Ecto neural progenitor cell (in vitro differentiated cells): ENCODE measurements around the gene PHACTR1.
"Not testable (repeated sequence)": the region's sequence is repeated elsewhere in the genome, so short reads cannot be mapped to it uniquely, and the experiment has no call there.

Experiments used
- DNase-seq: peaks from one replicate; pipeline ENCODE4 v3.0.0-alpha.2; 2018; ENCODE audit warnings: low spot score

Gene PHACTR1

DNA sequence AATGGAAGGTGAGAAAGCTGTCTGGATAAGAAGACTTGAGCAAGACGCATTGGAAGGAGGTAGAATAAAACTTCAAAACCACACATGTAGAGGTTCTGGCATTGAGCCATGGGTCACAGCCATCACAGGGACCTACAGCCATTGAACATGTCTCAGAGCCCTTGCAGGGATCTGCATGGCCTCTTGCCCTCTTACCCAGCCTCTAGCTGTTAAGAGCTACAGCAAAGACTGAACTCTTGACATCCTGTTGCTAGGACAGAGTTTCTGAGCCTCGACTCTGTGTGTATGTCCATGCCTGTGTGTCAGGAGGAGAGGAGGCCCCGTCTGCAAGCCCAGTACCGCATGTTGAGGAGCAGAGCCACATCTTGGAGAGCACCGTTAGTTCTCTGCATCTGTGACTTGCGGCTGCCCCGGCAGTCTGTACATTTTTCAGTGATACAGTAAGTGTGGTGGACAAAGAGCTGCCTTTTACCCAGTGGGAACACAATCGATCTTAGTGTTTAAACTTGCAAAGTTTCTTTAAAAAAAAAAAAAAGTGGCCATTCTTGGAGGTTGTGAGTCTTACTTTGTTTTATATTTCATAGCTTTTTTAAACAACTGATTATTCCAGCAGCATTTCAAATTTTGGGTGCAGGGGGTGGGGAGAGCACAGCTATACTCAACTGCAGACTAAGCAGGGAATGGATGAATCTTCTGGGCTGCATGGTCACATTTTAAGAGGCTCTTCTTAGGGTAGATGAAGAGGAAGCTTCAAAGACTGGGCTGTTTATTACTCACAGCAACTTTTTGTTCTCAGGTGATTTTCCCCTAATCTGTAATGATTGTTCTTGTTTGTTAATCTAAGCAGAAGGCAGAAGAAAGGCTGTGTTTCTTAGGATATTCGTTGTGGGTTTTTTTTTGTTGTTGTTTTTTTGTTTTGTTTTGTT, 523.2 kb downstream of the PHACTR1 start:
- DNase-seq, result no peak

GRCh38 chr6:13241364-13241763, 524.8 kb downstream of the PHACTR1 start:
- DNase-seq, result no peak

- DNase-seq, result no peak
Measured at GRCh38 chr6:13242178-13242577, 525.6 kb downstream of the PHACTR1 start.

DNA sequence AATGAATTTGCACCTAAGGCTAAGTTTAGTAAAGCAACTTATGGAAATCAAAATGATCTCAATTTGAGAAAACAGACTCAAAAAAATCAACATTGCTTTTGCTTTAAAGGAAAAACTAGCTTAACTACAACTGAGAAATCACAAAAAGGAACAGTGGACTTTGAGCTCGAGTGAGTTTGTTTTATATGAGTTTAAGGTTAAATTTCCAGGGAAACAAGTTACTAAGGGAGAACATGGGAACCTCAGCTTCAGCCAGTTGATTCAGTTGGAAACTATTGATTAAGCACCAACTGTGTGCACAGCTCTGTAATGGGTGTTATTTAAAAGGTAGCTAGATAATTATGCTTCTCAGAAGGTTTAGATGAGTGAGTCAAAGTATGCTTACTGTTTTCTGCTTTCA, 526.0 kb downstream of the PHACTR1 start:
- DNase-seq, result no peak

GRCh38 chr6:13243033-13243432, 526.5 kb downstream of the PHACTR1 start:
- no peak for DNase-seq

DNA sequence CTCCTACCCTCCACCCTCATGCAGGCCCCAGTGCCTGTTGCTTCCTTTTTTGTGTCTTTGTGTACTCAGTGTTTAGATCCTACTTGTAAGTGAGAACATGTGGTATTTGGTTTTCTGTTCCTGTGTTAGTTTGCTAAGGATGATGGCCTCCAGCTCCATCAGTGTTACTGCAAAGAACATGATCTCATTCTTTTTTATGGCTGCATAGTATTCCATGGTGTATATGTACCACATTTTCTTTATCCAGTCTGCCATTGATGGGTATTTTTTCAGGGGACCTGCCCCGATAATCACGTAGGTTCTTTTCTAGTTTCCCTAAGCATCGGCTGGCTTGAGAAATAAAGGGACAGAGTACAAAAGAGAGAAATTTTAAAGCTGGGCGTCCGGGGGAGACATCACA, 527.2 kb downstream of the PHACTR1 start:
- DNase-seq, result not testable (repeated sequence)

DNA sequence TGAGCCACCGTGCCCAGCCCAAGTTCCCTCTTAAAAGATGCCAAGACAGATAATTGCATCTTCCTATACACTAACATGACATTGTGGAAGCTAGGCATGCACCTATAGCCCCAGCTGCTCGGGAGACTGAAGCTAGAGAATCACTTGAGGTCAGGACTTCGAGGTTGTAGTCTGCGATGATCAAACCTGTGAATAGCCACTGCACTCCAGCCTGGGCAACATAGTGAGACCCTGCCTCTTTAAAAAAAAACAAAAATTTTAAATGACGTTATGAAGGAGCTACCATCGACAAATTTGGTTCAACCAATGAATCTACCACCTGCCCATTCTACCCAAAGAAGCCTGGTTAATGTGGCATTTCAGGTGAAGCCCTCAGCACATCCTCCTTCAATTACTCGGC, 531.1 kb downstream of the PHACTR1 start:
- DNase-seq, result no peak

- no peak for DNase-seq
Measured at GRCh38 chr6:13248053-13248452, 531.5 kb downstream of the PHACTR1 start.

DNA sequence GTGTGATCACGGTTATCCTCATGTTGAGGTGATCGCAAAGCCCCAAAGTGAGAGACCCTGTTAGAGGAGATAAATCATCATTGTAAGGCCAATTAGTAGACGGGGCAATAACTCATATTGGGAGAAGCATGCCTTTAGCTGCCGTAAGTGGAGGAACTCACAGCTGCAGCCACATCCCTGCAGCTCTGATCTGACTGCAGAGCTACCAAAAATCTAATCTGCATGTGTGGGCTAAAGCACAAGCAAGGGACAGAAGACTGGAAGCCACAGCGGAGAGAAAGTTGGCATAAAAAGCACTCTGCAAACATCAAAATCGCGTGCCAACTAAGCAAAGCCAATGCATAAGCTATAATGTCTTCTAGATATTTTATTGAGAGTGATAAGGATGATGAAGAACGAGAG, 532.0 kb downstream of the PHACTR1 start:
- DNase-seq, result no peak

GRCh38 chr6:13248994-13249393, 532.4 kb downstream of the PHACTR1 start:
- no peak for DNase-seq

DNA sequence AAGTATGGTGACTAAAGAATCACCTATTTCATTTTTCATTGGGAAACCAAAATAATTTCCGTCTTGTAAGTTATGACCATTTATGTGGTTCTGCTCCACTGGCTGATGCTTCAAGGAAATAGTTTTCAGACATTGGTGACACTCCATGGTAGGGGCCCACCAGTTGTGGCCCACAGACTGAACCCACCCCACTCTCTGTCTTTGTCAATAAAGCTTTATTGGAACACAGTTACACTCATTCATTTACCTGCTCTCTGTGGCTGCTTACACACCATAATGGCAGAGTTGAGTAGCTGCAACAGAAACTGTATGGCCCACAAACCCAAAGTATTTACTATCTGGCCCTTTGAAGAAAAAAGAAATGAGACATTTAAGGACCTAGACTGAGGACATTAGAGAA, 533.2 kb downstream of the PHACTR1 start:
- no peak for DNase-seq

GRCh38 chr6:13250703-13251102, 534.1 kb downstream of the PHACTR1 start:
- no peak for DNase-seq

- DNase-seq, result no peak
Measured at GRCh38 chr6:13251242-13251641, 534.7 kb downstream of the PHACTR1 start.

- no peak for DNase-seq
Measured at GRCh38 chr6:13252790-13253189, 536.2 kb downstream of the PHACTR1 start.

- DNase-seq, result no peak
Measured at GRCh38 chr6:13253272-13253671, 536.7 kb downstream of the PHACTR1 start.

GRCh38 chr6:13256266-13257001, 539.9 kb downstream of the PHACTR1 start:
- DNase-seq, result no peak

- no peak for DNase-seq
Measured at GRCh38 chr6:13259393-13259792, 542.8 kb downstream of the PHACTR1 start.

DNA sequence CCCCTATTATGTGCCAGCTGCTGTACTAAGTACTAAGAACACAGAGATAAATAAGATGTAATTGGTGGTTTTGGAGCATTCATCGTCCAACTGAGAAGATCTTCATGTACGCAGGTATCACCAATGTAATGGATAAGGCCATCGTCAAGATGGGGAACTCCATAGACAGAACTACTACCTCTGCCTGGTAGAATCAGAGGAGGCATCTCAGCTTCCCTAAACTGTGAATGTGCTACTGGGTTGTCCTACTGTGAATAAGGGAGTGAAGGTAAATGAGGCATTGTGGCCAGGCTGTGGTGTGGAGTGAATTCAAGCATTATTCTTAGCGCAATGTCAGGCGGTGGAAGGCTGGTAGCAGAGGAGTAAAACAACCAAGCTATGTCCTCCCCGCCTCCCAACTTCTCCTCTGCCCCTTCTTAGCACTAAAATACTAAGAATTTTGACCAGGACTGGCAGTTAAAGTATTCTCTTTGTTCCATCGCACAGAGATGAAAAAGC, 543.6 kb downstream of the PHACTR1 start:
- DNase-seq, result no peak

DNA sequence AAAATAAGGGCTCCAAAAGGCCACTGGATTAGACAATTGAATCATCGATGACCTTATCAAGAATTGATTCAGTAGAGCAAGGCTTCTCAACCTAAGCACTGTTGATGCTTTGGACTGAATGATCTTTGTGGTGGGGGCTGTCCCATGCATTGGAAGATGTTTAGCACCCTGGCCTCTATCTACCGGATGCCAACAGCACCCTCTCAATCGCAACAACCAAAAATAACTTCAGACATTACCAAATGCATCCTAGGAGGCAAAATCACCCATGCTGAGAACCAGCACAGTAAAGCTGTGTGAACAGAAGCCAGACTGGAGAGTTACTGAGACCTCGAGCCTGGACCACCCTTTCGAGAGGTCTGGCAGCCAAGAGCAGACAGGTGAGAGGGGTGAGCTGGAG, 544.3 kb downstream of the PHACTR1 start:
- DNase-seq, result no peak

GRCh38 chr6:13261464-13261994, 545.0 kb downstream of the PHACTR1 start:
- no peak for DNase-seq

DNA sequence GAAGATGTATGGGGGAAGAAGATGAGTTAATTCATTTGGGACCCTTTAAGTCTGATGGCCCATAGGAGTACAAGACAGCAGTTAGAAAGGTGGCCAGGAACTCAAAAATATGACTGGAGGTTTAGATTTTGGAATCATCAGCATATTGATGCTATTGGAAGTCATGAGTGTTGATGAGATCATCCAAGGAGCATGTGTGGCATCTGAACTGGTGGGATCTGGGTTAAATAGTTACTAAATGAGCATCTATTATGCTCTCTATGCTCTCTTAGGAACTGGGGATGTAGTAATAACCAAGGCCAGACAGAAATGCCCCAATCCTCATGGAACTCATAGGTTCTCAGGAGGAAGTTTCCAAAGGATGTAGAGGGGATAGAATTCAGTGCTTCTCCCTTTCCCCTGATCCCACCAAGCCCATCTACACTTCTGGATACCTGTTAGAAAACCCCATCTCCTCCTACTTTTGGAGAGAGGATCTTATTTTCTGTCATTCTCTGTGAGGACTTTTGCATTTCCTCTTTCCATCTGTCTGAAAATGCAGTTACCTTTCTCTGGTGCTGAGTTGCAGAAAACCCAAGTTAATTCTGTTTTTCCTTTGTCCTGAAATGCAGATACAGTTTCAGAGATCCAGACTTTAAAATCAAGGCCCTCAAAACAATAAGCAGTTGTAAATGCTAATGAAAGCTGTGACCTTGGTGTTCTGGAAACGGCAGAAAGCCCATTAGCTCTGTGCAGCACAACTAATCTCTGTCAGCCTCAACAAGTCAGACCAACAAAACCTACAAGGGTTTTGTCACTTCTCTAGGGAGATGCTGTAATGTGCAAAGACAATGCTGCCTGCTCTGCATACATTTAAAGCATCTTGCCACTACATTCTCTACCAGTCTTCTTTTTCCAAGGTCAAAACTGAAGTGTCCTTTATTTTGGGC, 546.0 kb downstream of the PHACTR1 start:
- no peak for DNase-seq

DNA sequence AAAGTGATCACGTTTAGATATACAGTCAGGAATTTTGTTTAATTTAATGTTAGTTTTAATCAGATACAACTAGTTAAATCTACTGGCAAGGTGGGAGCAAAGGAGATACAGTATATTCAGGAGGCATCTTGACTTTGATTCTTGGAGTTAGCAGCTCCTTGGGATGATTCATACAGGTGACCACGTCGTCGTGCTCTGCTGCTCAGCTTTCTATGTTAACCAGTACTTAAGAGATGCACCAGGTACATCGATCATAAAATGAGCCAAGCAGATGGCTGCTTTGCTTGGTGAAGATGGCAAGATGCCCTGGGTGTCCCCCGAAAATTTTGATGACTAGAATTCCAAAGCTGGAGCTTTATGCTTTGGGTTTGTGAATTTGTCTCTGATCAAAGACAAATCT, 547.1 kb downstream of the PHACTR1 start:
- DNase-seq, result no peak
